SKM-1 (cell line): ENCODE measurements around the gene H2BK1.

Experiments
- DNase-seq: peaks from one replicate; lab custom pipeline; 2025; ENCODE audit not compliant: unreplicated experiment; lab: John Stamatoyannopoulos, UW

H2BK1 gene

DNA sequence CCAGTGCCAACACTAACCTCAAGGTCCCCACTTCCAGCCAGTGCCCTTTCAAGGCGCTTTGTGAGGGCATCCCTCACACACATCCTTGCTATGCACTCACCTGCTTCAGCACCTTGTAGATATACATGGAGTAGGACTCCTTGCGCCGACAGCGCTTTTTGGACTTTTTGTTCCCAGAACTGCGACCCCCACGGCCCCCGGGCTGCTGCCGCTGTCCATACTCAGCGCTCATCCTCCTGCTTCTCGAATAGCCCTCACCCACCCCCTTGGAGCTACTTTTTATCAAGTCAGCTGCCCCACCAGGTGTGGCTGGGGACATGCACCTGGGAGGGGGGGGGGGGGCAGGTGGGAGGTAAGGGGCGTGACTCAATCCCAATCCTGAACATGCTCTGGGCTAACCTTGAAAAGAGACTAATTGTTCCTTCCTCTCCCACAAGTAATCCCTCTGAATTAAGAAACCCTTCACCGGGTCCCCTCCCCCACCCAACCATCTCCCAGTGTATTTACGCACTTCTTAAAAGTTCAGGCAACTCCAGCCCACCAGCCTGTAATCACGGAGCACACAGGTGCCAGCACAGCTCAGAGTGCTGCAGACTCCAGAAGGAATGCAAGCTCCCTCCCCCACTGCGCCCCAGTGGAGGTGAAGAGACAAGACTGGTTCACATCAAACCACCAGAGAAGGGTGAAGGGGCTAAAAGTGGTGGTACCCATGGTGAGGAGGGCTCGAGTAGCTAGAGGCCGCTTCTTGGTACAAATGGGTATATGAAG is at the start of gene H2BK1:
H2BK1 (minus strand) TSS at position 402 of the 768 bp plus-strand sequence; CDS start at position 232, 170 bp downstream.
- no peak for DNase-seq

GRCh38 chr7:151257990-151258389 is 47.7 kb upstream of the H2BK1 start:
- no peak for DNase-seq

DNA sequence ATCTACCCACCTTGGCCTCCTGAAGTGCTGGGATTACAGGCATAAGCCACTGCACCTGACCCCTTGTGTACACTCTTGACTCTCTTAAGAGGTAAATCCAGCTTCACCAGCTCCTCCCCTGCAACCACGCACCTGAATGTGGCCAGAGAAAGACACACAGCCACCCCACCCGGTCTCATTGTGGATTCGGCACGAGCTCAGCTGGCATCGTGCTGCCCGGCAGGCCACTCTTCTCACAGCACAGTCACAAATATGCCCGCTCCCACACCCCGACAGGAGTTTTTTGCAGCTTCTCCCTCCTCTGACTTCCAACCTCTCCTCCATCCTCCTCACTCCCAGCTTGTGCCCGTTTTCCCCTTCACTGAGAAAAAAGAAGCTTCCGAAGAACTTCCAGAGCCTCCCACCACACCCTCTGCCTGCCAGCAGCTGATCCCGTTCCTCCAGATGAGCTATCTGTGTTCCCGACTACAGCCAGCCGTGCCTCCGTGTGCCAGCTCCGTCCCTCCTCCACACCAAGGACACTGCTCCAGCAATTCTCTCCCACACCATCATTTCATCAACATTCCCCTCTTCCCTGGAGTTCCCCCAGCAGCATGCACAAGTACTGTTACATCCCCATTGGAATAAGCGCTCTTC is 46.2 kb upstream of the H2BK1 start:
- DNase-seq: no peak

DNA sequence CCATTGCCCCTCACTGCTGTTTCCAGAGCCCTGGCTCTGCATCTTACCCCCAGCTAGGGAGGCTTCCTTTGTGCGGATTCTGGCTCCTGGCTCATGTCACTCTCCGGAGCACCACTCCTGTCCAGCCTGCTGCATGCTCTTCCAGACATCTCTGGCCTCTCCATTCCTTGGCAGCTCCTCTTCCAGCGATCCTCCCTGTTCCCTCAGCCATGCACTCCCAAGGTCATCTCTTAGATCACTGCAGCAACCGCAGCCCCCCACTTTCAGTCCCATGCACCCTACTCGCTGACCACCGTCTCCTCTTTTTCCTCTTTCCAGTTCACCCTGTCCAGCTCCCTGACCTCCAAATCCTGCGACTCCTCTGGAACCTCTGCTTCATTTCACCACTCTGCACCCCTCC is 45.1 kb upstream of the H2BK1 start:
- DNase-seq: no peak

- DNase-seq: no peak
Measured at GRCh38 chr7:151254851-151255250, 44.6 kb upstream of the H2BK1 start.

- no peak for DNase-seq
Measured at GRCh38 chr7:151254316-151254715, 44.0 kb upstream of the H2BK1 start.

GRCh38 chr7:151252961-151253711 is 42.8 kb upstream of the H2BK1 start:
- no peak for DNase-seq

GRCh38 chr7:151252561-151252835 is 42.2 kb upstream of the H2BK1 start:
- DNase-seq: no peak

DNA sequence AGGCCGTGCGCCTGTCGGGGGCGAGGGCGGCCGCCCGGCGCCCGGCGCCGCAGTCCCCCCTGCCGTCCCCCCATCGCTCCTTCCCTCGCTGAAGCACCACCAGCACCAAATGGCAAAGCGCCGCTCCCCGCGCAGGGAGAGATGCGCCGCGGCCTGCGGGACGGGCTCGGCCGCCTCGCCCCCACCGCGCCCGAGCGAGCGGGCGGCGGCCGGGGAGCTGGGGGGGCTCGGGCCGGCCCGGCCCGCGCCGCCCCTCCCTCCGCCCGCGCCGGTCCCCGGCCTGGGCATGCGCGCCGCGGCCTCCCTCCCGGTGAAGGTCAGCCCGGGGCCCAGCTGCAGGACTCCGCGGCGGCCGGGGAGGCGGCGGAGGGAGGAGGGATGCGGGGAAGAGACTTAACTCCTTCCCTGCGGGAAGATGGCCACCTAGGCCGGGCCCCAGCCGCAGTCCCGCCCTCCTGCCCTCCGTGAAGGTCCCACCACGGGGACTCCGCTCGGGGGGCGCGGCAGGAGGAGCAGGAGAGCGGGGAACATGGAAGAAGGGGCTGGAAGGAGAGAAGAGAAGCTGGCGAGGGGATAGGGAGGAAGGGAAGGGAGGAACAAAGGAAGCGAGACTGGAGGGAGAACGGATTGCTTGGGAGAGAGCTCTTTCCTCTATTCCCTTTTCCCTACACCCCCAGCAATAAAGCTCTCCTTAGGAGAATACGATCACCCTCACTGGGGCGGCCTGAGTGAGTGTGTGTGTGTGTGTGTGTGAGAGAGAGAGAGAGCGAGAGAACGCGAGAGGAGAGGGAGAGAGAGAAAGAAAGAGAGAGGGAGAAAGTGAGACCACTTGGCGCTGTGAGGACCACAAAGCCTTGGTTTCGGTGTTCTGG is 41.6 kb upstream of the H2BK1 start:
- no peak for DNase-seq

DNA sequence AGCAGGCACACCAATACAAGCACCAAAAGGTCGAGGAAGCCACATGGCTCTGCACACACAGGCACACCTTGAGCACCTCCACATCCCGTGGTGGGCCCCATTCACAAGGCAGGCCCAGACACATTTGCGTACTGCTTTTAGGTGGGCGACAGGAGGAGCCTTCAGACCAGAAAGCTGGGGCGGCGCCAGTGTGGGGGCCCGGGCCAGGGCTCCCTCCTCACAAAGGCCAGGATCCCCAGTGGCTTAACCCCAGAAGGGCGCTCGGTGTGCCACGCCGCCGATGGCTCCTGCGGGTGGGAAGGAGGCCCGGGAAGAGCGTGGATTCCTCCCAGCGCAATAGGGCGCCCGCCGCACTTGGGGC is 41.0 kb upstream of the H2BK1 start:
- no peak for DNase-seq

GRCh38 chr7:151250181-151251132 is 40.2 kb upstream of the H2BK1 start:
- no peak for DNase-seq

DNA sequence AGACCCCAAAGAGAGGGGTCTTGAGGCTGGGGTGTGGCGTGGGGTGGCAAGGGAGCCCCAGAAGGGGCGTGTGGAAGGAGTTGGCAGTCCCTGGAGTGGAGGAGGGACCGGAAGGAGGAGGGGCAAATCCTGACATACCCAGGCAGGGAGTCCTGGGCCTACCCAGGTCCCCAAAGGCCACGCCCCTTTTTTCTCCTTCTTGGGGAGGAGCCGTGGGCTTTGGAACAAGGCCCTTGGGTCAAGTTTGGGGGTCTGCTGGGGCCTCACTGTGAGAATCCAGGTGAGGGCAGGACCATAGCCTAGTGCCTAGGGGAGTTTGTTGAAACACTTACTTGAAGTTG is 39.4 kb upstream of the H2BK1 start:
- no peak for DNase-seq

DNA sequence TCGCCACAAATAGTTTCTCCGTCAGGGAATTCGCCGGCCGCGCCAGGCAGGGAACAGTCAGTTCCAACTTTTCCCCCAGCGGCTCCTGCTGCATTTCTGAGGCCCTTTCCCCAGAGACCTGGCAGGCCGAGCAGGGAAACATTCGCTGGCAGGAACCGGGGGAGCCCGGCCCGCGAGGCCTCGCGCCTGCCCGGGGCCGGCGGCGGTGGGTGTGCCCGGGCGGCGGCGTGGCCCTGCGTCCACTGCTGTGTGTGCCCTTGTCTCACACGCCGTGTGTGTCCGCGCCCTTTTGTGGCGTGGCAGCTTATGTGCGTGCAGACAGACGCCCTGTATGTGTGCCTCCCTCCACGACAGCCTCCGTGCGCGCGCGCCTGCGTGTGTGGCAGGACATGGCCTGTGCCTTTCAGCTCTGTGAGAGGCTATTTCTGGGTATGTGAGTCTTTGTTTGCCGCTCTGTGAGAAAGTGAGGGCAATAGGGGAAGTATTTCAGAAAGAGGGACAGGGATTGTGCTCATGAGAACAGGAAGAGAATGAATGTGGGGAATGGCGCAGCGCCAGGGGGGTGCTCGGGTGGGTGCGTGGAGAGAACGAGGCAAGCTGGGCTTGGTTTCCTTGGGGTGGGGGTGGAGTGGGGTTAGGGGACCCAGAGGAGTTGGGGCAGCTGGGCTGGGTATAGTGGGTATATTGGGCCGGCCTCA is 38.9 kb upstream of the H2BK1 start:
- no peak for DNase-seq

- no peak for DNase-seq
Measured at GRCh38 chr7:151248346-151249033, 38.2 kb upstream of the H2BK1 start, which contains the start of gene SMARCD3. SMARCD3 (minus strand) TSS chr7:151248694; CDS start chr7:151248562, 132 bp downstream.

GRCh38 chr7:151247611-151248345 is 37.5 kb upstream of the H2BK1 start:
- no peak for DNase-seq

DNA sequence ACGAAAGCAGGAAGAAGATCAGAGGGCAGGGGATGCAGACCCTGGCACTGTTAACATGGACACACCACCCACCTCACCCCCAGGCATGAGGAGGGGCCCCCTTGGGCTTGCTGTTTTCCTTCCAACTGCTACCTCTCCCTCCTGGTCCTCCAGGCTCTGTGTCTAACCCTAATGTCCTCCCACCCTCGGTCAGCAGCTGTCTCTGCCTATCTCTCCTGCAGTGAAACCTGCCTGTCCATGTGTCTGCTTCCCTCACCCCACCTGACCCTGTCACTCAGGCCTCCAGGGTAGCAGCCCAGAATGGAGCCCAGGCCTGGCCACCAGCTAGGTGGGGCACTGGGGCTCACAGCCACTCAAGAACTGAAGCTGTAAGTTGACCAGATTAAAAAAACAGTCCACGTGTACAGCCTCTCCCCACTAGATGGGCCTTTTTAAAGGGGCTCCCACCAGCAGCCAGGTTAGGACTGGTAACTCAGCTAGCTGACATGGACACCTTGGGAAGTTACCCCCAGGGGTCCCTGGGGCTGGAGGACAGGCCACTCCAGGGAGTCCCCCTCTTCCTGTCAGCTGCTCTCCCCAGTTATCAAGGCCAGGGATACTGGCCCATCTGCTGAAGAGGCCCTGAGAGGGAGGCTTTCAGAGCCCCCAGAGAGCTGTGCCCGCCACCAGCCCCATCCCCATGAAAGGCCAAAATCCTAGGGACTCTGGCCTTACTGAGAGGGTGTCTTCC is 36.7 kb upstream of the H2BK1 start:
- DNase-seq: no peak

- no peak for DNase-seq
Measured at GRCh38 chr7:151246102-151246850, 36.0 kb upstream of the H2BK1 start.
